K562 (cell line): ENCODE measurements around the gene HPX. TPM values are rescaled to one million over a fixed set of nuclear protein-coding genes. Genes with fewer than 3 reads are reported as not detected.

Experiments
- CREM ChIP-seq: IDR thresholded peaks from 2 replicates; pipeline ENCODE4 v1.6.1; 2014; ENCODE audit warnings: antibody characterized with exemption, low read depth
- FOXA3 ChIP-seq, 2 experiments: fragments of 450-650 bp in 1 of 2; sonication (generic) in 1 of 2; formaldehyde crosslinking; IDR thresholded peaks in 1 of 2; conservative IDR thresholded peaks in 1 of 2; 2 replicates each; pipeline versions ENCODE4 v1.4.0 to v1.8.0; 2020 to 2022; ENCODE audit warnings: mild to moderate bottlenecking in 2 of 2, missing genetic modification reagents in 1 of 2
- MGA ChIP-seq: fragments of 450-650 bp; IDR thresholded peaks from 2 replicates; pipeline ENCODE4 v1.6.1; 2016; ENCODE audit warnings: mild to moderate bottlenecking, moderate library complexity
- MYNN ChIP-seq, 2 experiments: sonication (generic); formaldehyde crosslinking in 1 of 2; IDR thresholded peaks; 2 replicates each; pipeline versions ENCODE4 v1.5.0 to v1.6.1; 2016 to 2020; ENCODE audit warnings: antibody characterized with exemption in 1 of 2, missing genetic modification reagents in 1 of 2
- SIRT6 ChIP-seq: IDR thresholded peaks from one replicate; pipeline ENCODE4 v1.6.1; 2012; ENCODE audit warnings: low read depth, mild to moderate bottlenecking, control low read depth, inconsistent platforms, low read length, moderate library complexity
- SMARCC2 ChIP-seq: fragments of 450-650 bp; IDR thresholded peaks from 2 replicates; pipeline ENCODE4 v1.6.1; 2017; ENCODE audit warnings: antibody characterized with exemption, moderate library complexity, mild to moderate bottlenecking, low read depth
- ZBTB9 ChIP-seq: fragments of 450-650 bp; formaldehyde crosslinking; IDR thresholded peaks from 2 replicates; pipeline ENCODE4 v1.4.0; 2020; ENCODE audit warnings: mild to moderate bottlenecking, moderate library complexity
- ZNF134 ChIP-seq: fragments of 250-450 bp; sonication (Bioruptor Pico); conservative IDR thresholded peaks from 2 replicates; pipeline ENCODE4 v1.4.0; 2020
- ZNF217 ChIP-seq: sonication (generic); formaldehyde crosslinking; IDR thresholded peaks from 2 replicates; pipeline ENCODE4 v1.8.0; 2022; ENCODE audit warnings: mild to moderate bottlenecking, missing genetic modification reagents
- ZNF431 ChIP-seq: sonication (generic); formaldehyde crosslinking; IDR thresholded peaks from 2 replicates; pipeline ENCODE4 v1.8.0; 2022; ENCODE audit warnings: mild to moderate bottlenecking, missing genetic modification reagents
- ZSCAN32 ChIP-seq: fragments of 450-650 bp; formaldehyde crosslinking; IDR thresholded peaks from 2 replicates; pipeline ENCODE4 v1.4.0; 2020; ENCODE audit warnings: mild to moderate bottlenecking, moderate library complexity
- polyA plus RNA-seq, 8 experiments: library from polyadenylated mRNA; depleted of rRNA in 4 of 8; stranded (reverse) in 5 of 8; unstranded in 3 of 8; fragments of >200 nt; fragmentation: Nextera tagmentation in 2 of 8; fragmentation: Illumina TruSeq in 1 of 8; extraction: Ambion mirVana in 2 of 8; extraction: Trizol in 1 of 8; gene quantifications; 2 replicates each; pipeline versions ENCODE4 v1.2.1 to v1.2.3, GENCODE V29; 2011 to 2014; ENCODE audit warnings: inconsistent platforms in 1 of 8, missing spikeins in 1 of 8
- total RNA-seq, 7 experiments: library from RNA; depleted of rRNA in 6 of 7; stranded (reverse); fragments of >200 nt in 6 of 7; fragmentation: Illumina TruSeq in 2 of 7; extraction: Trizol in 2 of 7; gene quantifications; 2 replicates each; pipeline versions ENCODE4 v1.2.1 to v1.2.3, GENCODE V29; 2011 to 2021; ENCODE audit warnings: low replicate concordance in 1 of 7

Gene HPX
- total and polyA plus RNA-seq, 9 of the 15 experiments (the other 6 are each of a cell fraction or from before 2014, with no cell fraction given) = 0.12 to 1.2 (median 0.49) TPM; not detected in 1

- peak; percentile 72 for TF ChIP-seq MGA
- peak; percentile 99 for TF ChIP-seq CREM
- TF ChIP-seq ZNF217 (CRISPR knock-in tag) = no peak
- no peak for TF ChIP-seq ZNF134 (CRISPR knock-in tag)
- TF ChIP-seq ZNF431 (CRISPR knock-in tag) = 0 out of 2 replicates have a peak, but pooled peaks have one; percentile 45
- no peak for TF ChIP-seq SMARCC2
- TF ChIP-seq MYNN (IDR thresholded peaks at IDR 0.05) = no peak
- TF ChIP-seq MYNN (CRISPR knock-in tag; IDR thresholded peaks at IDR 0.05) = no peak
- TF ChIP-seq ZBTB9 (CRISPR knock-in tag) = no peak
- TF ChIP-seq ZSCAN32 (CRISPR knock-in tag) = no peak
- no peak for TF ChIP-seq FOXA3 (CRISPR knock-in tag; conservative IDR thresholded peaks at IDR 0.05 in 1 of 2, IDR thresholded peaks at IDR 0.05 in 1 of 2)
- TF ChIP-seq SIRT6 = no peak
Measured at GRCh38 chr11:6481012-6481923, 40.5 kb upstream of the HPX start, which contains the start of the genes ARFIP2 and TIMM10B (continued).
